Islet of Langerhans (tissue), 1 donor: ENCODE data around the gene CCDC60.

Experiments
- FAIRE-seq: peaks from one replicate; lab custom pipeline; 2011; peaks lifted over from hg19 to GRCh38; lab: Jason Lieb, UNC

Gene CCDC60

GRCh38 chr12:119447618-119448017 is 113.1 kb downstream of the CCDC60 start:
- FAIRE-seq: no peak

- no peak for FAIRE-seq
Observed at GRCh38 chr12:119448611-119449131, 114.1 kb downstream of the CCDC60 start.

DNA sequence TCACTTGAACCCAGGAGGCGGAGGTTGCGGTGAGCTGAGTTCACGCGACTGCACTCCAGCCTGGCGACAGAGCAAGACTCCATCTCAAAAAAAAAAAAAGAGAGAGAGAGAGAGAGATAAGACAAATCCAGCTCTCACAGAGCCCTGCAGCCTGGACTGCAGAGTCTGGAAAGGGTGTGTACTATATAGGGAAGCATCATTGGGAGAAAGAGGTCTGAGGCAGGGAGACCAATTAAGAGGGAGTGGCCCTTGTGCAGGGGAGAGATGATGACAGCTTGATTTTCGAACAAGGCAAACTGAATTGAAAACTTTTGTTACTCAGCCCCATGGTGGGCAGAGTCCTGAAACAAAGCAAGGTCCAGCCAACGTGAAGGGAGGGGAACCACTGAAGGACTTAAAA is 116.2 kb downstream of the CCDC60 start:
- no peak for FAIRE-seq

DNA sequence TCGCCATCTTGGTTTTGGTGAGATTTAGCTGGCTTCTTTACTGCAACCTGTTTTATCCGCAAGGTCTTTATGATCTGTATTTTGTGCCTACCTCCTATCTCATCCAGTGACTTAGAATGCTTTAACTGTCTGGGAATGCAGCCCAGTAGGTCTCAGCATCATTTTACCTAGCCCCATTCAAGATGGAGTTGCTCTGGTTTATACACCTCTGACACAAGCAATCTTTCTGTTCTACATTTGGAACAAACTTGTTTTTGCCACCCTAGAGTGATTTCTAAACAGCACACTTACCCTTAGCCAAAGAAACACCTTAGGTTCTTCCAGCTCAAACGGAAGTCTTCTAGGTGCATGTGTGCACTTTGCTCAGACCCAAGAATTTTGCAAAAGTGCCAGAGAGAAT is 122.3 kb downstream of the CCDC60 start:
- no peak for FAIRE-seq

DNA sequence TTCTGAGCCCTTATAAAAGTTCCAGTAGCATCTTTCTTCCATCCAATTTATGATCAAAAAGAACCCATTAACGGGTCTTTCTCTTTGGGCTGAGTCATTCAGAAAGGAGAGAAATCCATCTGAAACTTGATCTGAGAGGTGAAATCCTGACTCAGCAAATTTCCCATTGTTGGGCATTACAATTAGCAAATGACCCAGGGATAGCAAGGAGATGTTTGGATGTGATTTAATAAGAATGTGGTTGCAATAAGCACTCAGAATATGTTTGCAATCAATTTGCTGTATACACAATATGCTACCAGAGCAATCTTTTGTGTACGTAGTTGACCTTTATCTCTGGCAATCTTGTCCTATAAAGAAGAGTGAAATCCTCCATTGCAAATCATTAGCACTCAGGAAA is 122.7 kb downstream of the CCDC60 start:
- FAIRE-seq: no peak

- FAIRE-seq: no peak
Observed at GRCh38 chr12:119459481-119459880, 125.0 kb downstream of the CCDC60 start.

GRCh38 chr12:119460876-119461275 is 126.3 kb downstream of the CCDC60 start:
- FAIRE-seq: no peak

- FAIRE-seq: no peak
Observed at GRCh38 chr12:119461636-119462214, 127.2 kb downstream of the CCDC60 start.

GRCh38 chr12:119463211-119463926 is 128.8 kb downstream of the CCDC60 start:
- FAIRE-seq: no peak

GRCh38 chr12:119468296-119468695 is 133.8 kb downstream of the CCDC60 start:
- no peak for FAIRE-seq

DNA sequence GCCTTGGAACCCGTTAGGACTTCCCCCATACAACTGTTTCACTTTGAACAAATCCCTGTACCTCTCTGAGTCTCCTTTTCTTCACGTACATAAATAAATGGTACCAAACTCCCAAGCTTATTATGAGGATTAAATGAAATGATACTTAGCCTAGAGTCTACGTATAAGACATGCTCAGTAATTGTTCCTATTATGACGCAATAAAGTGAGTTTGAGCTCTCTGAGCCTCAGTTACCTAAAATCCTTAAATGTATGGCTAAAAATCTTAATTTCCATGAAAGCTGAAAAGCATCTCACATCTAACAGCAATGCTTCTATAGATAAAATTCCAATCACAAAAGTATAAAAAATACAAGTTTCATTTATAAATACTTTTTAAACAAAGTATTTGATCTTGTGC is 141.1 kb downstream of the CCDC60 start:
- no peak for FAIRE-seq

GRCh38 chr12:119476951-119477350 is 142.4 kb downstream of the CCDC60 start:
- no peak for FAIRE-seq

- FAIRE-seq: no peak
Observed at GRCh38 chr12:119479121-119479561, 144.6 kb downstream of the CCDC60 start.

DNA sequence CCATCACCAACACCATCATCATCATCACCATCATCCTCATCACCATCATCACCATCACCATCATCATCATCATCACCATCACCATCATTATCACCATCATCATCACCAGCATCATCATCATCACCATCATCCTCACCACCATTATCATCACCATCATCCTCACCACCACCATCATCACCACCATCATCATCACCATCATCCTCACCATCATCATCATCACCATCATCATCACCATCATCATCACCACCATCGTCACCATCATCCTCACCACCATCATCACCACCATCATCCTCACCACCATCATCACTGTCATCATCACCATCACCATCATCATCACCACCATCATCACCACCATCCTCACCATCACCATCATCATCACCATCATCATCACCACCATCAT is 146.0 kb downstream of the CCDC60 start:
- no peak for FAIRE-seq

- no peak for FAIRE-seq
Observed at GRCh38 chr12:119486599-119487154, 152.1 kb downstream of the CCDC60 start.

DNA sequence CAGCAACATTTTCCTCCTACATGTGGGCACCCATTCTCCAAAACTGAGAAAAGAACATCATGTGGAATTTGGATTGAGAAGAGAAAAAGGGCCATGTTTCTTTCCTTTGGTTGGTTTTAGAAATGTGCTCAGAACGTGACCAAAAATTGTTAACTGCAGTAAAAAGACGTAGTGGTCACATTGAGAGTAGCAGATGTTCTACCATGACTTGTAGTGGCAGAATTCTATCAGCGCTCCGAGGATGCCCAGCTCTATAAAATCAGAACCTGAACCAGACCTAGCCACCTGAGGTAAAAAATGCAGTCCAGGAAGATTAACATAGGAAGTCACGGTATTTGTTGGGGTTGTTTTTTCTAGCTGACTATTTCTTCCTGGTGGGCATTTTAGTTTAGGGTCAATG is 157.3 kb downstream of the CCDC60 start:
- no peak for FAIRE-seq

DNA sequence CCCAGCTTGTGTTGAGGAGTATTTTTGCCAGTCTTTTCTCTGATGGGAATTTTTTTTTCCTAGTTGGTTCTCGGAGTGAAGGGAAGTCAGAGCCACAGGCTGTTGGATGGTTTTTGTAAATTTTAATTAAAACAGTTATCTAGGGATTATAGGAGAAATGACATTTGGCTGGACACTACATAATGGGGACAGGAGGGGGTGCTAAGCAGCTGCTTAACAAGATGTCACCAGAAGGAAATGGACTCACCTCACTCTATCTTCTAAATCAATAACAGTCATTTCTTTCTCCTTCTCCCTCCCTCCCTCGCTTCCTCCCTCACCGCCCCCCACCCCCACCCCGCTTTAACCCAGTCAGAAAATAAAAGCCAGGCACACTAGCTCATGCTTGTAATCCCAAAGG is 165.7 kb downstream of the CCDC60 start:
- FAIRE-seq: no peak

GRCh38 chr12:119501052-119501451 is 166.5 kb downstream of the CCDC60 start:
- no peak for FAIRE-seq

- no peak for FAIRE-seq
Observed at GRCh38 chr12:119505001-119505400, 170.5 kb downstream of the CCDC60 start.

- FAIRE-seq: no peak
Observed at GRCh38 chr12:119512772-119513497, 178.4 kb downstream of the CCDC60 start.

- no peak for FAIRE-seq
Observed at GRCh38 chr12:119528241-119528640, 193.7 kb downstream of the CCDC60 start.

DNA sequence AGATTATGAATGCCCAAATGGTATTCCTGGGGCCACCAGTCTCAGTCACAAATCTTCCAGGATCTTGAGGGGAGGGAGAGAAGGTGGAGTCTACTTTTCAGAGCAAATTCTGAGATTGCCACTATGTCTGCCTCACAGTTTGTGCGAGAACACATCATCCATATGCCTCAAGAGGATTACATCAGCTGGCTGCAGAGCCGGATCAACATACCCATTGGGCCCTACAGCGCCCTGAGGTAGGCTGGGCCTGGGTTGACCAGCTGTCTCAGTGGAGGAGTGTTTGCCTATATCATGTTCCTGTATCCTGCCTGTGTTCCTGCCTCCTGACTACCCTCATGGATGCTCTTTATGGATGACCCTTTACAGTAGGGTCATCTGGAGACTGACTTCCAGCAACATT is 205.9 kb downstream of the CCDC60 start:
- FAIRE-seq: no peak
